SK-N-DZ (cell line): ENCODE data around the gene RNF182.
A peak's percentile ranks its signal among the peaks of the same experiment; 100 is the strongest.
"Not testable (repeated sequence)": the region's sequence is repeated elsewhere in the genome, so short reads cannot be mapped to it uniquely, and the experiment has no call there.

Source experiments
- DNase-seq: peaks from one replicate; pipeline ENCODE4 v3.0.0-alpha.2; 2015; ENCODE audit warnings: low spot score

RNF182 gene

DNA sequence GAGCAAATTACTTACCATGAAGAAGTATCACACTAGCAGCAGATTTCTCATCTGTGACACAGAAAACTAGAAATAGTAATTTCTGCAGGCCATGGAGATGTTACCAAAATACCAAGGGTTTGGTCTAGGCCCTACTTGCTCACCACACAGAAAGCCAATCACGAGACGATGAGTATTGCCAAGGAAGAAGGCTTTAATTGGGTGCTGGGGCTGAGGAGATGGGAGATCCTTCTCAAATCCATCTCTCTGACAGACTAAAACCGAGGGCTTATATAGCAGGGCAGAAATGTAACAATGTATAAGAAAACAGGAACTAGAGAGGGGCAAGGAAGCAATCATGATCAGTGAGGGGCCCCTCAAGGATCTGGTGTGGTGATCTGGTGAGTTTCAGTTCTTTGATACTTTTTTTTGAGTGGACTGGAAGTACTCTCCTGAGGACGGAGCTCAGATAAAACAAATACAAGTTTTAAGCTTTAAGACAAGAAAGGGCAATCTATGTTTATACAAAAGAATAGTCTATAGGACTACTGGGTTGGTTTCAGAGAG, 40.9 kb downstream of the RNF182 start:
- DNase-seq, result no peak

DNA sequence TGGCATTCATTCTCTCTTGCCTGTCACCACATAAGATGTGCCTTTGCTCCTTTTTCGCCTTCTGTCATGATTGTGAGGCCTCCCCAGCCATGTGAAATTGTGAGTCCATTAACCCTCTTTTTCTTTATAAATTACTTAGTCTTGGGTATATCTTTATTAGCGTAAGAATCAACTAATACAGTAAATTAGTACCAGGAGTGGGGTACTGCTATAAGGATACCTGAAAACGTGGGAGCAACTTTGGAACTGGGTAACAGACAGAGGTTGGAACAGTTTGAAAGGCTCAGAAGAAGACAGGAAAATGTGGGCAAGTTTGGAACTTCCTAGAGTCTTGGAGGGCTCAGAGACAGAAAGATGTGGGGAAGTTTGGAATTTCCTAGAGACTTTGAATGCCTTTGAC, 46.6 kb downstream of the RNF182 start:
- no peak for DNase-seq

DNA sequence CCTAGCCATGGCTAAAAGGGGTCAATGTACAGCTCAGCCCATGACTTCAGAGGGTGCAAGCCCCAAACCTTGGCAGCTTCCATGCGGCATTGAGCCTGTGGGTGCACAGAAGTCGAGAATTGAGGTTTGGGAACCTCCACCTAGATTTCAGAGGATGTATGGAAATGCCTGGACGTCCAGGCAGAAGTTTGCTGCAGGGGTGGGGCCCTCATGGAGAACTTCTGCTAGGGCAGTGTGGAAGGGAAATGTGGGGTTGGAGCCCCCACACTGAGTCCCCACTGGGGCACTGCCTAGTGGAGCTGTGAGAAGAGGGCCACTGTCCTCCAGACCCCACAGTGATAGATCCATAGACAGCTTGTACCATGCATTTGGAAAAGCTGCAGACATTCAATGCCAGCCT, 47.9 kb downstream of the RNF182 start:
- not testable (repeated sequence) for DNase-seq

DNA sequence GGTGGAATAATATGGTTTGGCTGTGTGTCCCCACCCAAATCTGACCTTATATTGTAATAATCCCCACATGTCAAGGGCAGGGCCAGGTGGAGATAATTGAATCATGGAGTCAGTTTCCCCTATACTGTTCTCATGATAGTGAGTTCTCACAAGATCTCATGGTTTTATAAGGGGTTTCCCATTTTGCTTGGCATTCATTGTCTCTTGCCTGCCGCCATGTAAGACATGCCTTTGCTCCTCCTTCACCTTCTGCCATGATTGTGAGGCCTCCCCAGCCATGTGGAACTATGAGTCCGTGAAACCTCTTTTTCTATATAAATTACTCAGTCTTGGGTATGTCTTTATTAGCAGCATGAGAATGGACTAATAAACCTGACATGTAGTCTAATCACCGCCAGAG, 48.7 kb downstream of the RNF182 start:
- not testable (repeated sequence) for DNase-seq

DNA sequence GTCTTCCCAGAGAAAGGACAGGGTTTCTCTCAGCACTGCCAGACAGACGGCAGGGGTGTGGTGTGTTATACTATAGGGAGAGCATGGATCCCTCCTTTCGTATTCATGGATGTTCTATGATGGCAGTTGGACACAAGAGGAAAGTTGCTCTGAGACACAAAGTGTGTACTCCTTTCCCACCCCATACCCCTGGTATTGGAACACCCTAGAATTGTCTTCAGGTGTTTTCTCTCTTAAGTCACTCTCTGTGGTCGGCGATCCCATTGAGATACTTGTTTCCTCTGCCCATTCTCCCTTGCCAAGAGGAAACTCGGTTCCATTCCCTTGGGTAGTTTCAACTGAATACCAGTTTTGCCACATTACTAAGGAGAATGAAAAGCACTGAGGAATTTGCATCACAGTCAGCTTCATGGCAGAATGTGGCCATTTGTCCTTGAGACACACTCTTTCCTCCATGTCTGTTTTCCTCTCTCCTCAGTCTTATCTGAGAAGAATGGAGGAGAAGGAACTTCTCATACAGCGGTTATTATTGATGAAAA, 53.4 kb downstream of the RNF182 start:
- DNase-seq, result no peak

DNA sequence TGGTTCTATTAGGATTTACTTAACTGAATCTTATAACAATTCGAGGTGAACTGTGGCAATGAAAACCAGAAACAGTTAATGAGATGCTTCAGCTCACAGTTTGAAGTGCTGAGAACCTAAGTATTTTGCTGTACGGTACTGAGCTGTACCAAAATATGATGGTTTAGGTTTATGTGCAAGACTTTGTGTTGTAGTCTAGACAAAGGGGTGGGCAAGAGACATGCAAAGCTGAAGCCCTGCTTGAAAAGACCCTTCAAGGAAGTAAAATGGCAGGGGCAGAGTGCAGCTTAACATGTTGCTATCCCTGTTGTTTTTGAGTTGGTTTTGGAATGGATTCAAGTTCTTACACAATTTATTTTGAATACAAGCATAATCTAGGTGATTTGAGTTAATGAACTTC, 54.0 kb downstream of the RNF182 start:
- no peak for DNase-seq

DNA sequence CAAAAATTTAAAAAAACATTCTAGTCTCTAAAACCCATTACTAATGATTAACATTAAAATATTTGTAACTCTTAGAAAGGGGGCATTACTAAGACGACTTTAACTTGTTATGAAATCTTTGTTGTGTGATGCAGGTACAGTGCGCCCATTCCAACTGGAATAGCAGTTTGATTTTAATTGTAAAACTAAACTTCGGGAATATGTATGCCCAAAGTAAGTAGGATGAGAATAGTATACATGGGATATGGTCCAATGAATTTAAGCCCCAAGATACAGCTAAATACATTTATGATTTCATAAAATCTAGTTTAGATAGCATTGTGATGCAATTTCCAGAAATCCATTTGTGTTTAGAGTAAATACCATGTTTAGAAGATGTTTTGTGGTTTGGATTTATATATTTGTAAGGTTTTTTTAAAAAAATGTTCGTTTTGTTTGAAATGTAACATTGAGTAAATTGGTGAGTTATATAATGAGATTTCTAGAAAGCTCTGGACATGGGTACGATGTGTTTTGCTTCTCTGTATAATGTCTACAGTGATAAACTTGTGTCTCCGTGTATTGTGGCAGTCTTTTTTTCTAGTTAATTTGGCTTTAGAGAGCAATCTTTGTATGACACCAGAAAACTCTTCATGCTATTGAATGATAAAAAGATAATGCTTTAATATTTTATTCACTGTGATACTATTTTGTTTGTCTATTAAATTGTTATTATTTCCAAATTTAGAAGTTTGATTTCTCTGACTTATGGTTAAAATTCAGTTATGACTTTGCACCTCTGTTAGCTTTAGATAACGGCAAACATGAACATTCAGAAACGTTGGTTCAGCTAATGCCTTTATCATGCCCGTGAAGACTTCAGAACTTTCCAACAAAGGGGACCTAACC, 54.8 kb downstream of the RNF182 start:
- DNase-seq, result no peak

DNA sequence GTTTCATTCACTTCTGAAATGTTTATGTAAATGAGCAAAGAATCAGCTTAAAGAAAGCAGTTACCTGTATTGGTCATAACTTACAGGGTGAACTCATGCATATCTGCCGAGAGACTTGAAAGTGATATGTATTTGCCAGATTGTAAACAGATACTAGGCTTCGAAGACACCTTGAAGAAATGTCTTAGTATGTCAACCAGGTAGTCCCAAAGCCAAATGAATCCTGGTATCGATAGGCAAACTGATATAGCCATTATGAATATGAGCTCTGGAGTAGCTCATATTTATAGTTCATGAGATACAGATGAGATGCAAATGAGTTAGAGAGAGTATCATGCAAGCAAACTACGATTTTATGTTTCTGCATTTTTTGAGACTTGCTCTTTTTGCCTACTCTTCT, 55.8 kb downstream of the RNF182 start:
- DNase-seq, result no peak

DNA sequence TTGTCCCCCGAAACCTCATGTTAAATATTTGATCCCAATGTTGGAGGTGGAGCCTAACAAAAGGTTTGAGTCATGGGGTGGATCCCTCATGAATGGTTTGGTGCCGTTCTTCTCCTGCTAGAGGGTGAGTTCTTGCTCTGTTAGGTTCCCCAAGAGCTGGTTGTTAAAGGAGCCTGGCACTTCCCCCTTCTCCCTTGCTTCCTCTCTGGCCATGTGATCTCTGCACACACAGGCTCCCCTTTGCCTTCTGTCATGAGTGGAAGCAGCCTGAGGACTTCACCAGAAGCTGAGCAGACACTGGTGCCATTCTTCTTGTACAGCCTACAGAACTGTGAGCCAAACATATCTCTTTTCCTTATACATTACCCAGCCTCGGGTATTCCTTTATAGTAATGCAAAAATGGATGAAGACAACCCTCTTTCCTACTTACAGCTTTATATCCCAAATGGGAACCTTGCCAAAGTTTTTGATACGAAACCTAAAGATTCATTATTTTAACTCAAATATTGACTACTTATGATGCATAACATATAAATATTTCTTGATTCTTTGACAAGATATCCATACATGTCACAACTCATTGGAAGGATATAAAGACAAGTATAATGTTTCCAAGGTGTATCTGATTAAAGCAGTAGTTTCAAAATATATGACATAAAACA, 61.0 kb downstream of the RNF182 start:
- DNase-seq, result no peak

DNA sequence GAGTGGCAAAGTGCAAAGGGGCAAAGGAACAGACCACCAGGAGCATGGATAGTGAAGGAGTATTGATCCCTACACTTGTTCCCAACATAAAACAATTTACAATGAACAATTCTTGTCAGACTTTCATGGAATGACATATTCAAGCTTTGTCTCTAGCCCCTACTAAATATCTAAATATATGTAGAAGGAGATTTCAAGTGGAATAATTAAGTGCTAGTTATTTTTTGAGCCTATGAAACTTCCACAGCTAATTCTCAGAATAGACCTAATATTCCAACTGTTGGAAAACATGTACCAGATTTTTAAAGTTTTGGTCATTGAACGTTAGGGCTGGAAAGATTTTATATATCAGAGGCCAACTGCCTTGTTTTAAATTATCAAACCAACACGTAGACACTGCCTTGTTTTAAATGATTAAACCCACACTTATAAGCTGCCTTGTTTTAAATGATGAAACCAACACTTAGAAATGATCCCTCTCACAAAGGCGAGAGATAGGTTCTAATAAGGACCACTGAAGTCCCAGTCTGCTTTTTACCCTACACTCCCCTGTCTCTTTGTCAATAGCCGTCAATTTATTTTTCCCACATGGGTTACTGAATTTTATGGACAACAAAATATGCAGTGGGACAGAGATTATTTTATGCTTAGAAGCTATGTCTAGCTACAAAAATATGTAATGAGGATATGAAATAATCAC, 62.1 kb downstream of the RNF182 start:
- no peak for DNase-seq

DNA sequence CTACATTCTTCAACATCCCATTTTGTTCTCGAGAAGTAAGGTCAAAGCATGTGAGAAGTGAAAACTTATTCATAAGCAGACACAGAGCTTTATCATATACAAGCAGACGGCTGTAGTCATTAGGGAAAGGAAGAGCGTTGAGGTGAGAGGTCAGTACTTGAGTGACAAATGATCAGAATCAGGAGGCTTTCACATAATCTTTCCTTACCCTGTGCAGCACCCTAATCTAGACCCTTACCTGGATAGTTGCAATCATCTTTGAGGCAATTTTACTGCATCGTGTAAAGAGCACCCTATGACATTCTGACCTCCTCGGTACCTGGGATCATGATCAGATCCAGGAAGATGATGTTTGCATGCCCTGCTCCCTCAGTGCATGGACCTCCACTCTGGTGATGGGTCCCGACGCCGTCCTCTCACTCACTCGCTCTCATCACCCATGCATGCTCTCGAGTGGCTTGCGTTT, 62.7 kb downstream of the RNF182 start:
- no peak for DNase-seq

DNA sequence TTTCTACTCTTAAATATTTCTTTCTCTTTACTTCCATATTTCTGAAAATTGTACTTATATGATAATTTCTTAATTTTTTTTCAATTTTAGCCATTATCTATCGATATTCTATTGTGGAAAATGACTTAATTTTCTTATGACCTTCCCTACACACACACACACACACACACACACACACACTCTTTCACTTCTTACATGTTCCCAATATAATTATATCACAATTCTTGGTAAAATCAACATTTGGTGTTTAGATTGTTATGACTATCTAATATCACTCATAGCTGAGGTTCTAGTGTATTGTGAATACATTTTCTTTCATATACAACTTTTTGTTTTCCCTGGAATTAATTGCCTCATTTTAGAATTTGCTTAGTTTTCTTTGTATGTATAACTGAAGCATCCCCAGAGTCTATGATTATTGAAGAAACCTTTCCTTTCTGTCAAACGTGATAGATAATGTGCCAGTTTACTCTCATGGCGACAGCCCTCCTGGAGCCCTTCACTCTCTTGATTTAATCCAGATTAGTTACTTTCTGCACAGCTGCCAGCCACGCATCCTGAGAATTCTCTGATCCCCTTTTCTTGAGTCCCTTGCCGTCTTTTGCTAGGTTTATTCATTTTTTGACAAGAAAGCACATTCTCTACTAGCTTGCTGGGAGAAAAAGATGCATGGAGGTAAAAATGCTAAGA, 63.4 kb downstream of the RNF182 start:
- peak; percentile 55 for DNase-seq

DNA sequence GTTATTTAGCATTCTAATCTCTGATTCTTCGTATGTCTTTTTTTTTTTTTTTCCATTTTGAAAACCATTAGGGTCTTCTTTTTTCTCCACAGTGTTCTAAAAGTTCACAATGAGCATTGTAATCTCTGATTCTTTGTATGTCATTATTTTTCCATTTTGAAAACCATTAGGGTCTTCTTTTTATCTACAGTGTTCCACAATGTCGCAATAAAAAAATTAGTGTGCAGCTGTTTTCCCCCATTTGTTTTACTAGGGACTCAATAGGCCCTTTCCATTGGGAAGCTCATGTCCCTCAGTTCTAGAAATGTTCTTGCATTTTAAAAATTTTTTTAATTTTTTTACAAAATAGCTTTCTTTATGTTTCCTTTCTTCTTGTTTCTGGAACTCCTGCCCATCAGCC, 64.2 kb downstream of the RNF182 start:
- DNase-seq, result no peak

DNA sequence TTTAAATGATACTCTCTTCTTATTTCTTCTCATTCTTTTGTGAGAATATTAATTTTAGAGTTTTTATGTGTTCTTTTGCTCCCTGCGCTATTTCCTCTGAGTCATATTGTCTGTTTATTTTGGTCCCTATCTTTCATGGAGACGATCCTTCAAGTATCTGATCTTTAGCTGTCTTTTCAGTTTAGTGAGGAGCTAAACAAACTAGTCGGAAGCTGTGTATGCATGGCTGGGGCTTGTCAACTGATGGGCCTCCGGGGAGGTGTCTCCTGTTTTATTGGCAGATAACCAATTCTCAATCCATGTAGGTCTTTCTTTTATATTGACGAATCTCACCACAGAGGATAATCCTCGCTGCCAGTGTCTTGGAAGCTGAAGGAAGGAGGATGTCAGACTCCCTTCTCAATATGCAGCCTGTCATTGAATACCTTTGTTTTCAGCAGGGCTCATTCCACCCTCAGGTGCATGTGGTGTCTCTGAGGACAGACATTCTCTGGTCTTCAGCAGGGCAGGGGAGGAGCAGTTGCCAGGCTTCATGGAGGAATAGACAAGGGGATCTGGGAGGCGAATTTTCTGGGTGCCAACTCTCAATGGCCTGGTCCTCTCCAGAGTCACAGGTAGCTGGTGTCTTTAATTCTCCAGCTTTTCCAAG, 64.9 kb downstream of the RNF182 start:
- no peak for DNase-seq

DNA sequence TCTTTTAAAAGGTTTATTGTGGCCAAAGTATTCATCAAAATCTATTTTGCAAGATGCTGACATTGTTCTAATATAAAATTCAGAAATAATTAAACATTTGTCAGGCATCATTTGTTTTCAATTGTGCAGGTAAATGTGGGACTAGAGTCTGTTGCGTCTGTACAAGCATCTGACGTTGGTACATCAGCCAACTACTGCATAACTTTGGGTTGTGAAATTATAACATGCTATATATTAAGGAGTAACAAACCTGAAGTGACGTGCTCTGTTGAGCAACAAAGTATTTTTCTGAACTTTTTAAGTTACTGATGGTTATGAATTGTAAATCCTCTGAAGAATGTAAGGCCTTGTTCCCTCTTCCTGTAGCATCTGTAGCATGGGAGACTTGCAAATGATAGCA, 66.0 kb downstream of the RNF182 start:
- DNase-seq, result no peak

DNA sequence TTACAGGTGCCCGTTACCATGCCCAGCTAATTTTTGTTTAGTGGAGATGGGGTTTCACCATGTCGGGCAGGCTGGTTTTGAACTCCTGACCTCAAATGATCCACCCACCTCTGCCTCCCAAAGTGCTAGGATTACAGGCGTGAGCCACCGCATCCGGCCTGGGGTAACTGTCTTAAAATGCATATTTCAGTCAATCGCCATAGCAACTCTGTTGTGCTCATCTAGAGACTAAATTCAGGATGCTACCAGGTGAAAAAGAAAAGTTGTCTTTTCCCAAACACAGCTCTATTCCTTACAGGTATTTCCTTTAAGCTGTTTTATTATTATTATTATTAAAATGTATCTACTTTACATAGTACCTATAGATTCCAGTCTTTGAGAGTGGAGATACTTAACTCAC, 66.6 kb downstream of the RNF182 start:
- no peak for DNase-seq

DNA sequence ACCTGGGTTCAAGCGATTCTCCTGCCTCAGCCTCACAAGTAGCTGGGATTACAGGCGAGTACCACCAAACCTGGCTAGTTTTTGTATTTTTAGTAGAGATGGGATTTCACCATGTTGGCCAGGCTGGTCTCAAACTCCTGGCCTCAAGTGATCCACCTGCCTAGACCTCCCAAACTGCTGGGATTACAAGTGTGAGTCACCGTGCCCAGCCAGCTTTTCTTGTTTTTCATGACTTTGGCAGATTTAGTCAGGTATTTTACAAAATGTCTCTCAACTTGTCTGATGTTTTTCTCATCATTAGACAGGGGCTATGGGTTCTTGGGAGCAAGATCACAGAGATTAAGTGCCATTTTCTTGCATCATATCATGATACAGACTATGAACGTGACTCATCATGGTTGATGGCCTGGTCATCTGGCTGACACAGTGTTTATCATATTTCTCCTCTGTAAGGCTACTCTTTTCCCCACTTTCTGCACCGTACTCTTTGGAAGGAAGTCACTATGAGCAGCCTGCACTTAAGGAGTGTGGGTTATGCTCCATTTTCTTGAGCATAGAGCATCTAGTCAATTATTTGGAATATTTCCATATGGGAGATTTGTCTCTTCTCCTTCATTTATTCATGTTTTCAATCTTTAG, 67.8 kb downstream of the RNF182 start:
- DNase-seq, result no peak

DNA sequence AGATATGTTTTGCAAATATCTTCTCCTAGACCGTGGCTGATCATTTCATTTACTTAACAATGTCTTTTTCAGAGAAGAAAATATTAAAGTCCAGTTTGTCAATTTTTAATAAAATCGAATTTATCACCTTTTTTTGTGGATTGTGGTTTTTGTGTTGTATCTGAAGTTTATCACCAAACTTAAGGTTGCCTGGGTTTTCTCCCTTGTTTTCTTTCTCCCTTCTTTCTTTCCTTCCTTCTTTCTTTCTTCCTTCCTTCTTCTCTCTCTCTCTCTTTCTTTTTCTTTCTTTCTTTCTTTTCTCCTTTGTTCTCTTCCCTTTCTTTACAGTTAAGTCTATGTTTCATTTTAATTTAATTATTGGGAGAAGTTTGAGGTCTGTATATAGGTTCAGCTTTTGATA, 68.7 kb downstream of the RNF182 start:
- no peak for DNase-seq

DNA sequence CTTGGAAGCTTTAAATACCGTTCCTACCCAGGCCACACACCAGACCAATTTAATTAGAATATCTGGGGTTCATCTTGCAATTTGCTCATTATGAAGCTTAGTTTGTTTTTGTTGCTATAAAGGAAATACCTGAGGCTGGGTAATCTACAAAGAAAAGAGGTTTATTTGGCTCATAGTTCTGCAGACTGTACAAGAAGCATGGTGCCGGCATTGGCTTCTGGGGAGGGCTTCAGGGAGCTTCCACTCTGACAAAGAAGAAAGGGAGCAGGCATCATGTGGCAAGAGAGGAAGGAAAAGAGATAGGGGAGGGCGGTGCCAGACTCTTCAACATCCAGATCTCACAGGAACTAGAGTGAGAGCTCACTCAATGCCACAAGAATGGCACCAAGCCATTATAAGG, 73.6 kb downstream of the RNF182 start:
- DNase-seq, result peak; percentile 64

DNA sequence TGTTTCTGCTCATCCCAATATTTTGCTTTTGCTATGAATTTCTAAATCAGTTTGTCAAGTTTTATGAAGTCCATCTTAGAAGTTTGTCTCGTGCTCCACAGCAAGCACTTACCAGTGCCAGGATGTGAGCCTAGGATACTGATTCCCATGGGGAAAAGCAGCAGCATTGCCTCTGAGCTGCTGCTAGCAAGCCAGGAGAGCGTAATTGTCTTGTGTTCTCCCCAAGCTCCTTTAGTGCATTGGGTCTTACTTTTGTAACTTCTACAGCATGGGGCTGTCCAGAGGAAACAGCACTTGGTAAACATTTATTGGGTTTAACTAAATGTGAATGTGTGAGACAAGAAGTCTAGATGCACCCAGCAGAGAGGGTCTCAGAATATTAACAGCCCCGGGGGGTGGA, 76.1 kb downstream of the RNF182 start:
- no peak for DNase-seq
